Left lung (tissue), 10 donors: ENCODE data around the gene STK39. TPM values are rescaled to one million over a fixed set of nuclear protein-coding genes. Genes with fewer than 3 reads are reported as not detected.

ENCODE experiments used
- ATAC-seq: fragments of 200-7000 bp; cut with Tn5 transposase; one replicate; pipeline ENCODE4 v1.9.1; 2020; ENCODE audit warnings: moderate library complexity
- DNase-seq, 4 donors: peaks; one replicate each; pipeline ENCODE4 v3.0.0-alpha.2; 2013 to 2020
- H3K27ac ChIP-seq, 2 donors: fragments of 200-600 bp; sonication (generic) in 1 of 2; one replicate each; pipeline versions ENCODE4 v1.5.0 to v1.8.0; 2020 to 2021
- H3K27me3 ChIP-seq, 2 donors: fragments of 200-600 bp; sonication (generic) in 1 of 2; one replicate each; pipeline versions ENCODE4 v1.5.0 to v1.8.0; 2020 to 2021
- H3K36me3 ChIP-seq, 2 donors: fragments of 200-600 bp; sonication (generic) in 1 of 2; one replicate each; pipeline versions ENCODE4 v1.5.0 to v1.8.0; 2020 to 2021
- H3K4me1 ChIP-seq, 2 donors: fragments of 200-600 bp; one replicate each; pipeline ENCODE4 v1.8.0; 2021
- H3K4me3 ChIP-seq, 2 donors: fragments of 200-600 bp; sonication (generic) in 1 of 2; one replicate each; pipeline versions ENCODE4 v1.5.0 to v1.8.0; 2020 to 2021; ENCODE audit warnings: mild to moderate bottlenecking in 1 of 2
- H3K9me3 ChIP-seq, 2 donors: fragments of 200-600 bp; sonication (generic) in 1 of 2; one replicate each; pipeline versions ENCODE4 v1.5.0 to v1.8.0; 2020 to 2021
- CTCF ChIP-seq, 2 donors: fragments of 200-600 bp; sonication (generic) in 1 of 2; IDR thresholded peaks; one replicate each; pipeline versions ENCODE4 v1.5.0 to v1.8.0; 2021; ENCODE audit warnings: antibody characterized with exemption in 2 of 2
- intact Hi-C, 2 donors: fragments of 100-400 bp; cut with DNase I; formaldehyde crosslinking; loops; one replicate each; pipeline versions ENCODE4 v1.11.2 to v1.14.2; 2022
- polyA plus RNA-seq, 6 donors: library from polyadenylated mRNA; unstranded; fragments of 120-200 nt; gene quantifications; one replicate each; pipeline ENCODE4 v1.2.1, GENCODE V29; 2013; ENCODE audit not compliant: insufficient read length in 6 of 6
- total RNA-seq, 2 donors: library from RNA; stranded (reverse); fragmentation: NEBNext Ultra II Directional; extraction: Animal tissue kit (Norgen Biotek cat#: 25700); gene quantifications; one replicate each; pipeline ENCODE4 v1.2.1, GENCODE V29; 2021
- donor health status: DM: no; HTN: yes; CAD: no.
- donor health status: DM: no; HTN: no; CAD: no.

STK39 gene
- total and polyA plus RNA-seq, 8 donors = 15.7 to 31.3 (median 27.0) TPM

- H3K4me1 ChIP-seq = no peaks in the 10 kb centered on the region
- no peaks in the 10 kb centered on the region for H3K36me3 ChIP-seq
- DNase-seq (no peak), ATAC-seq (no peak)
- no peaks in the 10 kb centered on the region for H3K9me3 ChIP-seq
- TF ChIP-seq CTCF (IDR thresholded peaks at IDR 0.05) = no peak
- no peak overlapping the region for H3K27ac ChIP-seq
- no peak overlapping the region for H3K4me3 ChIP-seq
- intact Hi-C loops = no loop called here
- no peaks in the 10 kb centered on the region for H3K27me3 ChIP-seq
Measured at GRCh38 chr2:167940346-167940725, 307.1 kb downstream of the STK39 start.

GRCh38 chr2:167939514-167940345 is 307.7 kb downstream of the STK39 start:
- no peak for DNase-seq
- no peak for TF ChIP-seq CTCF (IDR thresholded peaks at IDR 0.05)
- H3K4me1 ChIP-seq = no peaks in the 10 kb centered on the region
- no peaks in the 10 kb centered on the region for H3K9me3 ChIP-seq
- ATAC-seq = no peak
- no peak overlapping the region for H3K27ac ChIP-seq
- no peaks in the 10 kb centered on the region for H3K27me3 ChIP-seq
- no peaks in the 10 kb centered on the region for H3K36me3 ChIP-seq
- no peak overlapping the region for H3K4me3 ChIP-seq
- intact Hi-C loops = no loop called here

GRCh38 chr2:167937403-167937802 is 310.0 kb downstream of the STK39 start:
- DNase-seq (no peak), ATAC-seq (no peak)
- H3K4me1 ChIP-seq = no peaks in the 10 kb centered on the region
- no peaks in the 10 kb centered on the region for H3K9me3 ChIP-seq
- no peak overlapping the region for H3K4me3 ChIP-seq
- no peaks in the 10 kb centered on the region for H3K36me3 ChIP-seq
- no peak overlapping the region for H3K27ac ChIP-seq
- H3K27me3 ChIP-seq = no peaks in the 10 kb centered on the region
- intact Hi-C loops = no loop called here
- no peak for TF ChIP-seq CTCF (IDR thresholded peaks at IDR 0.05)

- ATAC-seq (no peak), DNase-seq (no peak)
- TF ChIP-seq CTCF (IDR thresholded peaks at IDR 0.05) = no peak
- Histone ChIP-seq H3K27ac (no peak overlapping the region), H3K4me1 (no peaks in the 10 kb centered on the region), H3K9me3 (no peaks in the 10 kb centered on the region), H3K4me3 (no peak overlapping the region), H3K27me3 (no peaks in the 10 kb centered on the region), H3K36me3 (no peaks in the 10 kb centered on the region)
- intact Hi-C loops = no loop called here
Measured at GRCh38 chr2:167935803-167936110, 311.6 kb downstream of the STK39 start.

- Histone ChIP-seq H3K4me1 (no peaks in the 10 kb centered on the region), H3K27ac (no peak overlapping the region), H3K36me3 (no peaks in the 10 kb centered on the region), H3K4me3 (no peak overlapping the region), H3K27me3 (no peaks in the 10 kb centered on the region), H3K9me3 (no peaks in the 10 kb centered on the region)
- ATAC-seq = no peak
- DNase-seq = no peak
- intact Hi-C loops = no loop called here
- no peak for TF ChIP-seq CTCF (IDR thresholded peaks at IDR 0.05)
Measured at GRCh38 chr2:167933097-167933814, 314.1 kb downstream of the STK39 start.
